Jurkat, Clone E6-1 (cell line): ENCODE results near the gene ZNF200.

ENCODE experiments used
- DNase-seq: peaks from one replicate; pipeline ENCODE4 v3.0.0-alpha.2; 2011; ENCODE audit warnings: low read depth, low spot score
- H3K4me3 ChIP-seq: 2 replicates; pipeline ENCODE4 v1.5.1; 2011; ENCODE audit warnings: mild to moderate bottlenecking, low read length, control low read depth, moderate library complexity

The ZNF200 gene

DNA sequence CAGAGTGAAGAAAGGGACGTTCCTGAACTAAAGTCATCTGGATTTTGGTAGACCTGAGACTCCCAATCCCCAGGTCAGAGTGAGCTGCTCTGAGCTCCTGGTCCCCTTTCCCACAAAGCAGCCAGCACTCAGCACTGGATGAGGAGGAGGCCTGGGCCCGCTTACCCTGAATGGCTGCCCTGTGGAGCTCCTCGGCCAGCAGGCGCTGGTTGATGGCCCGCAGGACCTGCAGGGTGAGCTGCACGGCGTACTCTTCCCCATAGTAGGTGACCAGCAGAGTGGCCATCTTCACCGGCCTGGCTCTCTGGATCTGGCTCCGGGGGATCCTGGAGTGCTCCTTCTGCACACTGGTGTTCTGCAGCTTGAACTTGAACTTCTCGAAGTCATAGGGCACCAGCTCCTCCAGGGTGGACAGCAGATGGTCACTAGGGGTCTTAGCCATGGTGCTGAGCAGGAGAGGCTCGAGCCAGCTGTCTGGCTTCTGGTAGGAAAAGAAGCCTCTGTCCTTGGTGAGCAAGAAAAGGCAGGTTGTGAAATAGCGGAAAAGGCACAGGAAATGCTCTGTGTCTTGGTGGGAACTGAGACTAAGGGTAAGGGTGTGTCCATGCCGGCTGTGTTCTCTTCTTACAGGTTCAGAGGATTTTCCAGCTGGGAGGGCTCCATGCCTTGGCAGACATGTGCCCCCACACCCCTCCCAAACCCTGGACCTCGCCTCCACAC is 21.3 kb upstream of the ZNF200 start, which contains the start of gene MEFV:
Gene MEFV, minus strand, starts transcription at position 488 of the 720 bp plus-strand sequence. Its CDS starts 46 bp downstream, at position 442.
- DNase-seq = no peak
- no peak within 1 kb of the TSS for H3K4me3 ChIP-seq

DNA sequence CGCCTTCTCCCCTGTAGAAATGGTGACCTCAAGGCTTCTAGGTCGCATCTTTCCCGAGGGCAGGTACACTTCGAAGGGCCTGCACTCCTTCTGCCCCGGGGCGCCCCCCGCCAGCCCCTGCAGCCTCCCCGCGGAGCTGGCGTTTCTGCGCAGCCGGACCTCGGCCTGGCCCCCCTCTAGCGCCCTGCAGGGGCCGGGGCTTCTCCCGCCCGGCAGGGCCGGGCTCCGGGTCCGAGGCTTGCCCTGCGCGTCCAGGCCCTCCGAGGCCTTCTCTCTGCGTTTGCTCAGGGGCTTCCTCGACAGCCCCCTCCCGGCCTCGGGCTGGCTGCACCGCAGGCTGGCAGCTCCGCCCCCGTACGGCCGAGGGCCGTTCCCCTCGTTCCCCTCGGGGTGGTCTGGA is 19.4 kb upstream of the ZNF200 start:
- no peak for DNase-seq
- H3K4me3 ChIP-seq = no peak overlapping the region

DNA sequence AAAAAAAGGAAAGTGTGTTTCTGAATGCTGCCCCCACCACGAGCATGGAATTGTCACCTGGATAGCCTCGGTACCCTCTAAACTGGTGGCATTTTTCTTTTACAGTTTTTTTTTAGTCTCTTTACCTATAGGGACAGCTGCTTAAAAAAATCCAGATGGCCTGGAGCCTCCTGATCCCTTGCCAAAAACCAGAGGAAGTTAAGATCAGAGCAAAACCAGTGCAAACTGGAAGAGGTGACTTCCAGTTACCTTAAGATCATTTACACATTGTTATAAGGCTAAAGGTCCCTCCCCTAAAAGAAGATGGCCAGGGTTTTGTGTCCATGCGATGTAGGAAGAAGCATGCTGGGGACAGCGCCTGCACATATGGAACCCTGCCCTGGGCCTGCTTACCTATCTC is 18.0 kb upstream of the ZNF200 start:
- DNase-seq = no peak

DNA sequence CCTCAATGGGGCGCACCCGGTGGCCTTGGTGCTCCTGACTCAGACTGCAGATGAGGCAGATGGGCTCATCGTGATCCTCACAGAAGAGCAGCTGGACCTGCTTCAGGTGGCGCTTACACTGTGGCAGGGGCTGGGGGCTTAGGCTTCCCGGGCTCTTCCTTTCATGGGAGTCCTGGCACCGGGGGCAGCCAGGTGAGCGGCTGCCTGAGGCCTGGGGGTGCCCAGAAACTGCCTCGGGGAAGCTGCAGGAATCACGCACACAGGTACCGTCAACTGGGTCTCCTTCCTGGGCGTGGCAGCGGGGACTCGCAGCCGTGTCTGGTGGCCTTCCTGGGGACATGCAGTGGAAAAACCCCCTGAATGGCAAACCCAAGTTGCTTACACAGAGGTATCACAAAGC is 14.5 kb upstream of the ZNF200 start:
- no peak for DNase-seq
- H3K4me3 ChIP-seq = no peak overlapping the region

More for the DNA sequence above, 18.0 kb upstream of the ZNF200 start:
- H3K4me3 ChIP-seq = no peak overlapping the region

DNA sequence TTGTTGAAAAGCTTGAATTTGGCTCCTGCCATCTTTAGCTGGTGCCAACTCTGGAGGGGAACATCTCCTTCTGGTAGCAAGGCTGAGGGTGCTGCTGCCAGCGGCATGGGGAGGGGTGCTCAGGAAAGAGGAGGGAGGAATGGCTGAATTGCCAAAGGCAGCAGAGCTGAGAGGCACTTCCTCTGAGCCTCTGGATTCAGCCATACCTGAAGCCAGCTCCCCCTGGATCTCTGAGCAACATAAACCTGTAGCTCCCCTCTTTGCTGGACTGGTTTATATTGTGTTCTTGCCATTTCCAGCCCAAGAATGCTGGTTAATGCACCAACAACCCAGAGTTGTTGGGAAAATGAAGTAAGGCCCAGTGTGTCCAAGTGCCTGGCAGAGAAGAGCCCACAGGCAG is 14.1 kb upstream of the ZNF200 start:
- H3K4me3 ChIP-seq = no peak overlapping the region
- DNase-seq = no peak

DNA sequence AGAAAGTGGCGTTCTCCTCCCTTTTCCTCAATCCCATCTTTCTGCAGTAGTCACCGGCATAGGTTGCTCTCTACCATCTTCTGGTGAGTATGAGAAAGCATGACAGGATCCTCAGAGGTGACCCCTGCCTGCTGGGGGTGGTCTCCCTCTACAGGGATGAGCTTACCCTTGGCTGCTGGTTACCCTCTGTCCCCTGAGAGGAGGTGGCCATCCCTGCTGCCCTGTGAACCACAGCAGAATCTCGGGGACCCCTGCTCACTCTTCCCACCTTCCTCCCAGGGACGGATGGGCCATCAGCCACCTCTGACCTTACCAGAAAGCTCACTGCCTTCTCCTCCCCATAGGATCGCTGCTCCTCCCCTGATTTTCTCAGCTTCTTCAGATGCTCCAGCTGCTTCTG is 13.6 kb upstream of the ZNF200 start:
- no peak for DNase-seq
- H3K4me3 ChIP-seq = no peak overlapping the region

DNA sequence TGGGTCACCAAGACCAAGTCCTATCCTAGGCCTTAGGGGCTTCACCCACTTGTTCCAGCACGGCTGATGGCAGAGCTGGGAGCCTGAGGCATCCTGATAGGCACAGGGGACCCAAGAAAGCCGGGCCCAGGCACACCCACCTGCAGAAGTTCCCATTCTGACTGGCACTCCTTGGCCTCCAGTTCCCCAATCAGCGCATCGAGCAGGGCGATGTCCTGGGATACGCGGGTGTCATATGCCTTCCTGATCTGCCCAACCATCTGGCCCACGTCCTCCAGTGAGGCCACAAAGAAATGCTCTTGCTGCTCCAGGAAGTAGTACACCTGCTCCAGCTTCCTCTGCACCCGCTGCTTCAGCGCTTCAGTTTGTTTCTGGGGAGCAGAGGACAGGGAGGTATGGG is 11.9 kb upstream of the ZNF200 start:
- no peak for DNase-seq
- H3K4me3 ChIP-seq = no peak overlapping the region

DNA sequence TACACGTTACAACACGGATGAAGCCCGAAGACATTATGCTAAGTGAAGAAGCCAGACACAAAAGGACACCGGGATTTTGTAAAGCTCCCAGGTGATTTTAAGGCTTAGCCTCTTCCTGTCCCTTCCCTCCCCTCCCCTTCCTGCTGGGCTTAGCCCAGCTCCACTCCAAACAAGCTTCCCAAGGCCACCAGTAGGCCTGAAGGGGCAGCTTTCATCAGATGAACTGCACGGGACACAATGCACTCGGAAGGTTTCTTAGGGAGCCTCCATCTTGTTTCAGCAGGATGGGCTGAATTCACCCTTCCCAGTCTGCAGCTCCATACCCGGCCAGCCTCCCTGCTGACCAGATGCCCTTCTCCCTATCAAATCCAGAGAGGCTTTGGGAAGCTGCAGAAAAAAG is 11.0 kb upstream of the ZNF200 start:
- no peak overlapping the region for H3K4me3 ChIP-seq
- DNase-seq = no peak

DNA sequence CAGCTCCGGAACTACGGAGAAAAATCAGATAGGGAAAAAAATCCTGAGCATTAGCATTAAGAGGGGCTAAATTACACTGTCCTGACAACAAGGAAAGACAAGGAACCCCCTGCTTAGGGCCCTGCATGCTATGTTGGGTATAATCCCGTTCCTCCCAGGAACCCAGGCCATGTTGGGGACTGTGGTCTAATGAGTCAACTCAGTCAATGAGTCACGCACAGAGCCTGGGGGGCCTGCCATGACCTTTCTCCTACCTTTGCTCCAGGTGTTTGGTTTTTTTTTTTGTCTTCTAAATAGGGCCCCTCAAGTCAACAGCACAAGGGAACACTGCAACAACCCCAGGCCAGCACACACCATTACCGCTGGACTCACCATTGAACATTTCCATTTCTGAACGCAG is 8.9 kb upstream of the ZNF200 start:
- no peak for DNase-seq
- H3K4me3 ChIP-seq = no peak overlapping the region

DNA sequence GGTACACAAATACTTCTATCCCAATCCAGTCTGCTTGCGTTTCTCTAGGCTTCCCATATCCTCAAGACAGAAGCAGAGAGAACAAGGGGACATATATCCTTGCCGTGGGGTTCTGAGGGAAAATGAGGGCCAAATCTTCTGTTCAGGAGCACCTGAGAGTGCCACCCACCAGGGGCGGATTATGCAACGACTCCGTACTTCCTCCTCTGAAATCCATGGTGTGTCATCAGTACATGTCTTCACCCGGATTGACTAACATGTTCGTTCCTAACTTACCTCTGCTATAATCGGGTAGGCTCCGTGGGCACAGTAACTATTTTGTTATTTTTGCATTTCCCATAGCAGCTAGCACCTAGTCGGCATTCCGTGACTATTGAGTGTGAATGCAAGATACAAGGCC is 7.8 kb upstream of the ZNF200 start:
- H3K4me3 ChIP-seq = no peak overlapping the region
- no peak for DNase-seq

DNA sequence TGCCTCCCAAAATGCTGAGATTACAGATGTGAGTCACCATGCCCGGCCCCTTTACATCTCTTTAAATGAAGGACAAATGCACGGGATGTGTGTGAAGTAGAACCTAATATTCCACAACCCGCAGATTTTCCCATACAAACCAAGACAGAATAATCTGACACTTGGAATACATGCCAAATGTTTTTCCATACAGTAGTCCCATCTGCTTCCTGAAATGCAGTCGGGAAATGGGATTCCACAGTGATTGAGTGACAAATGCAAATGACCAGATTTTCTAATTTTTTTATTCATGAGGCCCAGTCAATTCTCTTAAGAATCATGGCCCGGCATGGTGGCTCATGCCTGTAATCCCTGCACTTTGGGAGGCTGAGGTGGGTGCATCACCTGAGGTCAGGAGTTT is 6.8 kb upstream of the ZNF200 start:
- DNase-seq = no peak
- no peak overlapping the region for H3K4me3 ChIP-seq

DNA sequence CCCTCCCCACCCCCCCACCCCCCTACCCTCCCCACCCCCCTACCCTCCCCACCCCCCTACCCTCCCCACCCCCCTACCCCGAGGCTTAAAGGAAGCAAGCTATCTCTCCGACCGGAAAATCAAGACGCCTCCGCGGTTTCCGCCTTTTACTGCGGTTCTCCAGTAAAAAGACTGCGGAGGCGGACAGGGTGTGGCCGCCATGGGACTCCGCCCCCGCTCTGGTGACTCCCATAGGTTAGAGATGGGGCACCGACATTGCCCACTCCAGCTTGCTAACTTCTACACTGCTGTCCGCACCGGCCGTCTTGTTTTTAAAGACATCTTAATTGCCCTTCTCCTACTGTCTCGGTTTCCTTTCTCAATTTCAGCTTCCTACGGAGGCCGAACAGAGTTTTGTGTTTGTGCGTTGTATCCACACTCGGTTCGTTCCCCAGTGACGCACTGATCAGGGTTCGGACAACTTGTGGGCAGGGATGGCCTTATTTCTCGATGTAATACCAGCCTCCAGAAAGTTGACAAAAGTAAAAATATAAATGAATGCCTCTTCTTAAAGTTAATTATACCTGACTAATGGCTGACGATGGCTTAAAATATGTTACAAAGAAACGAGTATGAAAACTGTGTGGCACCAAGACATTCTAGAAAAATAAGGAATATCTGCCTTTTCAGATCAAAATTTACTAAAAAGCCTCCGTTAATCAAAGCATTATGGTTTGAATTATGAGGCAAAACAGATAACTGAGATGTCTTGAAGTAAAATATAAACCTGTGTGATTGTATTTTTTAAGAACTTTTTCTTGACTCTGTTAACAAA is 1.1 kb upstream of the ZNF200 start:
- no peak for DNase-seq
- H3K4me3 ChIP-seq = no peak overlapping the region

DNA sequence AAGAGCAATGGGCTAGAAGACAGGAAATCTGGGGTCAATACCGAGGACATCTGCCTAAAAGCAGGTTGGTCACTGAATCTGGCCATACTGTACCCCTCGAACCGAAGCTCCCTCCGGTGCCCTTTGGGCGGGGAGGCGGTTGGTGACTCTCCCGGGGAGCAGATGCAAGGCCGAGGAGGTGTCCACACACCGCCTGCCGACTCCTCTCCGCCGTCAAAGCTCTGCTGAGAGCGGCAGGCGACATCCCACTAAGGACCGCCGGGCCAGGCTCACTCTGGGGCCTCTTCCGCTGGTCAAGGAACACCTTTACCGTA is 458 bp downstream of the ZNF200 start:
- H3K4me3 ChIP-seq = peak overlapping the region; percentile 88
- no peak for DNase-seq

DNA sequence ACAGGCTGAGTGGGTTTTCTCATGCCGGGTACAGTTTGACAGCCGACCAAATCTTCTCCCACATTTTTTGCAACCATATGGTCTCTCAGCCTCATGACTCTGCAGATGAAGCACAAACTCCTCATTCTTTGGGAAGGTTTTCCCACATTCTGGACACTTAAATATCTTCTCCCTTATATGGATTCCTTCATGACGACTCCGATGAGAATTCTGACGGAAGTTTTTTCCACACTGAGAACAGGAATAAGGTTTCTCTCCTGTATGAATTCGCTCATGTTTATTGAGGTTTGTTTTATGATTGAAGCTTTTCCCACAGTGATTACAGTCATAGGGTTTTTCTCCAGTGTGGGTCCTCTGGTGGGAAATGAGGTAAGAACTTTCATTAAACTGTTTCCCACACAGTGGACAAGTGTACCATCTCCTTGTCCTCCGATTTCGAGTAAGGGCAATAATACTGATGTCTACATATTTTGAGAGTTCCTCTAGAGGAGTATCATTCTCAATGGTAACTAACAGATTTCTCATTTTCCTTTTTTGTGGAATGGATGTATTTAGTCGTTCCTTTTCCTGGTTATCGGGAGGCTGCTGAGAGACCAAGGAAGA is 10.9 kb downstream of the ZNF200 start:
- no peak for DNase-seq
- no peak overlapping the region for H3K4me3 ChIP-seq

DNA sequence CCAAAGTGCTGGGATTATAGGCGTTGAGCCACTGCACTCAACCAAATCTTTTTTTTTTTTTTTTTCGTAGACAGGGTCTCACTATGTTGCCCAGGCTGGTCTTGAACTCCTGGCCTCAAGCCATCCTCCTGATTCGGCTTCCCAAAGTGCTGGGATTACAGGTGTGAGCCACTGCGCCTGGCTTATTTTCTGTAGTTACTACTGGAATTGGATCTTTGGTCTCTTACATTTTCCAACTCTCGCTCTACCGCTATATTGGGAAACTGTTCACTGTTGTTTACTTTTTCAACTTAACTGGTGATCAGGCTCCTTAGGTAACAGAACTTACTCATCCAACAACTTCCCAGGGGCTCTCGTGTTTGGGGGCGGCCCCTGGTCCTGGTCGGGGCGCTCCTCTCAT is 14.1 kb downstream of the ZNF200 start:
- no peak overlapping the region for H3K4me3 ChIP-seq
- no peak for DNase-seq

DNA sequence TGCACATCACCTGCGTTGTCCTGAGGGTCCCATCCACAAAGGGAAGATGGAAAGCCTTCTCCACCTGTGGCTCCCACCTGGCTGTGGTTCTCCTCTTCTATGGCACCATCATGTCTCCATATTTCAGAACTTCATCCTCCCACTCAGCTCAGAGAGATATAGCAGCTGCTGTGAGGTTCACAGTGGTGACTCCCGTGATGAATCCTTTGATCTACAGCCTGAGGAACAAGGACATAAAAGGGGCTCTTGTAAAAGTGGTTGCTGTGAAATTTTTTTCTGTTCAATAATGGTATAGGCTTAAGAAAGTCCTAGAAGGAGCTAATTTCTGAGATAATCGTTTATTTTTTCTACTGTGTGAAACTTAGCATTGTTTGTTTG is 18.7 kb downstream of the ZNF200 start:
- no peak overlapping the region for H3K4me3 ChIP-seq

DNA sequence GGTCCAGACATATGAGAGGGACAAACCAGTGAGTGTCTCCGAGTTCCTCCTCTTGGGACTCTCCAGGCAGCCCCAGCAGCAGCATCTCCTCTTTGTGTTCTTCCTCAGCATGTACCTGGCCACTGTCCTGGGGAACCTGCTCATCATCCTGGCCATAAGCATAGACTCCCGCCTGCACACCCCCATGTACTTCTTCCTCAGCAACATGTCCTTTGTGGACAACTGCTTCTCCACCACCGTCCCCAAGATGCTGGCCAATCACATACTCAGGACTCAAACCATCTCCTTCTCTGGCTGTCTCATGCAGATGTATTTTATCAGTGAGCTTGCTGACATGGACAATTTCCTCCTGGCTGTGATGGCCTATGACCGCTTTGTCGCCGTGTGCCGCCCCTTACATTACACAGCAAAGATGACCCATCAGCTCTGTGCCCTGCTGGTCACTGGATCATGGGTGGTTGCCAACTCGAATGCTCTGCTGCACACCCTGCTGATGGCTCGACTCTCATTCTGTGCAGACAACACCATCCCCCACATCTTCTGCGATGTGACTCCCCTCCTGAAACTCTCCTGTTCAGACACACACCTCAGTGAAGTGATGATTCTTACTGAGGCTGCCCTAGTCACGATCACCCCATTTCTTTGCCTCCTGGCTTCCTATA is 19.2 kb downstream of the ZNF200 start:
- DNase-seq = no peak
- no peak overlapping the region for H3K4me3 ChIP-seq

More for the DNA sequence above, 18.7 kb downstream of the ZNF200 start:
- peak; percentile 41 for DNase-seq

DNA sequence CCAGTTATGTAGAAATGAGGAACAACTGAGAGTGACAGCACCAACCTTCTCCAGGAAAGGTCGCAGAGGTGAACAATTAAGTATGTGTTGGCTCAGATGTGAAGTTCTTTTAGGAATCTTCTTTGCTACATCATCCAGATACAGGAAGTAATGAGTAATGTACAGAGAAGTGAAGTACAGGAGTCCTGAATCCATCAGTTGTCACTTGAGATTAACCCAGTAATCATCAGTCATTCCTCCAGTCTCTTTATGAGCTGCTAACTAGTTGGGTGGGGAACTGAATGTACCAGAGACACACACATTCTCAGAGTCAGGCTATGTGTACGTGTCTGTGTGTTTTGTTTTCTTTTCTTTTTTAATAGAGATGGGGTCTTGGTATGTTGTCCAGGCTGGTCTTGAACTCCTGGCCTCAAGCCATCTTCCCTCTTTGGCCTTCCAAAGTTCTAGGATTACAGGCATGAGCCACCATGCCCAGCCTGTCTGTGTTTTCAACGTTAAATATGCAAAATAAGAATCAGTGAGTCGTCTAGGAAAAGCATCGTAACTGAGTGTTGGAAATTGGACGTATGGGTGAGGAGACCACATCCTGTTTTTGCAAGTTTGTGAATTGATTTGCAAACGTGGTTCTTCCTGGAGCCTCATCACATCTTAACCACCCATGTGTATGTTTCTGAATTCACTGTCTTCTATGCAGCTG is 19.9 kb downstream of the ZNF200 start:
- peak; percentile 42 for DNase-seq

DNA sequence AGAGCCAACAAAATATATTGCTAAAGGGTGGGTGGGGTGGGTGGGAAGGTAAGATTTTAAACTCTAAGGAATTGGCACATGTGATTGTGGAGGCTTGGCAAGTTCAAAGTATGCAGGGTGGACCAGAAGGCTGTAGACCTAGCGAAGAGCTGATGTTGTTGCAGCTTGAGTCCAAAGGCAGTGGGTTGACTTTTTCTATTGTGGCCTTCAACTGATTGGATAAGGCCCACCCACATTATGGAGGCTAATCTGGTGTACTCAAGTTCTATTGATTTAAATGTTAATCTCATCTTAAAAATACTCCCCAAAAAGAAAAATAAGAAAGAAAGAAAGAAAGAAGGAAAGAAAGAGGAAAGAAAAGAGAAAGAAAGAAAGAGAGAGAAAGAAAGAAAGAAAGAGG is 22.4 kb downstream of the ZNF200 start:
- no peak for DNase-seq
- no peak overlapping the region for H3K4me3 ChIP-seq

More for the DNA sequence above, 19.9 kb downstream of the ZNF200 start:
- no peak overlapping the region for H3K4me3 ChIP-seq
